MCF 10A (cell line): Measurements from ENCODE around the gene NPNT. TPM values are rescaled to one million over a fixed set of nuclear protein-coding genes. Genes with fewer than 3 reads are reported as not detected.

Experiments
- BruUV-seq: library from RNA; stranded (reverse); fragments of 400-500 nt; replicated peaks from 2 replicates; lab custom pipeline; 2021; lab: Mats Ljungman, UMichigan
- CTCF ChIA-PET: fragments of 300-600 bp; sonication (Branson Sonifier 250); formaldehyde crosslinking; extraction: SDS; loops from one replicate; lab custom pipeline; 2021; ENCODE audit warnings: antibody characterized with exemption, inconsistent platforms; lab: Yijun Ruan, JAX
- POLR2A ChIA-PET: fragments of 300-600, 350-650 bp; sonication (Branson Sonifier 250); formaldehyde crosslinking; extraction: SDS; loops from one replicate; lab custom pipeline; 2020; ENCODE audit warnings: antibody characterized with exemption, inconsistent platforms; lab: Yijun Ruan, JAX
- DNase-seq: peaks from one replicate; pipeline ENCODE4 v3.0.0-alpha.2; 2018; ENCODE audit not compliant: unreplicated experiment
- H3K27ac Mint-ChIP-seq: one replicate; pipeline ENCODE4 v1.8.0; 2022; ENCODE audit warnings: mild to moderate bottlenecking, low read depth, mixed read lengths; ENCODE audit not compliant: unreplicated experiment
- H3K27me3 Mint-ChIP-seq: one replicate; pipeline ENCODE4 v1.8.0; 2022; ENCODE audit warnings: mixed read lengths; ENCODE audit not compliant: insufficient read depth, unreplicated experiment
- H3K36me3 Mint-ChIP-seq: one replicate; pipeline ENCODE4 v1.8.0; 2022; ENCODE audit warnings: mild to moderate bottlenecking, moderate library complexity, mixed read lengths; ENCODE audit not compliant: insufficient read depth, unreplicated experiment
- H3K4me1 Mint-ChIP-seq: one replicate; pipeline ENCODE4 v1.8.0; 2022; ENCODE audit warnings: mixed read lengths; ENCODE audit not compliant: insufficient read depth, unreplicated experiment
- H3K4me3 Mint-ChIP-seq: one replicate; pipeline ENCODE4 v1.8.0; 2022; ENCODE audit warnings: mild to moderate bottlenecking, moderate library complexity, mixed read lengths; ENCODE audit not compliant: unreplicated experiment
- H3K9me3 Mint-ChIP-seq: one replicate; pipeline ENCODE4 v1.8.0; 2022; ENCODE audit warnings: mixed read lengths; ENCODE audit not compliant: unreplicated experiment
- intact Hi-C: fragments of 100-400 bp; cut with micrococcal nuclease; formaldehyde crosslinking; loops from 2 replicates; pipeline ENCODE4 v1.14.1; 2022
- total RNA-seq: library from RNA; stranded (reverse); gene quantifications from 2 replicates; pipeline ENCODE4 v1.2.3, GENCODE V29; 2022
- TF ChIP-seq, protein P1 (sequence below): fragments of 200-600 bp; IDR thresholded peaks from one replicate; pipeline ENCODE4 v1.8.0; 2022; ENCODE audit warnings: antibody characterized with exemption, mild to moderate bottlenecking; ENCODE audit not compliant: unreplicated experiment

NPNT gene
- total RNA-seq, 1 experiment from 2014 or later: 0.09 TPM

DNA sequence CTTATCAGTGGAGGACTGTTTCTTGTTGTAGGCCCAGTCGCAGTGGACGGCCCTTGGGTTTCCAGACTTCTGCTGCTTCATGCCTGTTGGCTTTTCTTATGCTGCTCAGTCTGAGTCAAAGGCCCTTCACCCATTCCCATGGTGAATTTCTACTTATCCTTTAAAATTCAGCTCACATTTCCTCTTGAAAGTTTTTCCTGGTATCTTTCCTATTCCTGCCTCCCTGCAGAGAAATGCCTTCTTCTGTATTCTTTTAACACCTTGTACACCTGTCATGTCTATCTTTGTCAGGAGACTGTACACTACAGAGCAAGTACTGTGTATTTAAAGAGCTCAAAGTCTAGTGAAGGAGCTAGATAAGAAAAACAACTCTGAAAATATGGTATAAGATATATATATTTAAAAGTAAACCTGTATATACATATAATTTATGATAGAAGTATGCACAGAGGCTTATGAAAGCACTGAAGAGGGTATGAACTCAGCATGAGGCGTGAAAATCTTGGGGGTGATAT, 22.0 kb downstream of the NPNT start:
- ChIA-PET CTCF (no interaction called here), POLR2A (no interaction called here)
- Mint-ChIP-seq H3K4me1 (peaks cover 5% of the 10 kb centered on the region), H3K27me3 (no peaks in the 10 kb centered on the region), H3K4me3 (no peak overlapping the region), H3K27ac (no peak overlapping the region), H3K36me3 (no peaks in the 10 kb centered on the region), H3K9me3 (no peaks in the 10 kb centered on the region)
- BruUV-seq: no TSS peak
- DNase-seq: no peak
- intact Hi-C loops: no loop called here
- TF ChIP-seq, protein P1, sequence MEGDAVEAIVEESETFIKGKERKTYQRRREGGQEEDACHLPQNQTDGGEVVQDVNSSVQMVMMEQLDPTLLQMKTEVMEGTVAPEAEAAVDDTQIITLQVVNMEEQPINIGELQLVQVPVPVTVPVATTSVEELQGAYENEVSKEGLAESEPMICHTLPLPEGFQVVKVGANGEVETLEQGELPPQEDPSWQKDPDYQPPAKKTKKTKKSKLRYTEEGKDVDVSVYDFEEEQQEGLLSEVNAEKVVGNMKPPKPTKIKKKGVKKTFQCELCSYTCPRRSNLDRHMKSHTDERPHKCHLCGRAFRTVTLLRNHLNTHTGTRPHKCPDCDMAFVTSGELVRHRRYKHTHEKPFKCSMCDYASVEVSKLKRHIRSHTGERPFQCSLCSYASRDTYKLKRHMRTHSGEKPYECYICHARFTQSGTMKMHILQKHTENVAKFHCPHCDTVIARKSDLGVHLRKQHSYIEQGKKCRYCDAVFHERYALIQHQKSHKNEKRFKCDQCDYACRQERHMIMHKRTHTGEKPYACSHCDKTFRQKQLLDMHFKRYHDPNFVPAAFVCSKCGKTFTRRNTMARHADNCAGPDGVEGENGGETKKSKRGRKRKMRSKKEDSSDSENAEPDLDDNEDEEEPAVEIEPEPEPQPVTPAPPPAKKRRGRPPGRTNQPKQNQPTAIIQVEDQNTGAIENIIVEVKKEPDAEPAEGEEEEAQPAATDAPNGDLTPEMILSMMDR: no peak

DNA sequence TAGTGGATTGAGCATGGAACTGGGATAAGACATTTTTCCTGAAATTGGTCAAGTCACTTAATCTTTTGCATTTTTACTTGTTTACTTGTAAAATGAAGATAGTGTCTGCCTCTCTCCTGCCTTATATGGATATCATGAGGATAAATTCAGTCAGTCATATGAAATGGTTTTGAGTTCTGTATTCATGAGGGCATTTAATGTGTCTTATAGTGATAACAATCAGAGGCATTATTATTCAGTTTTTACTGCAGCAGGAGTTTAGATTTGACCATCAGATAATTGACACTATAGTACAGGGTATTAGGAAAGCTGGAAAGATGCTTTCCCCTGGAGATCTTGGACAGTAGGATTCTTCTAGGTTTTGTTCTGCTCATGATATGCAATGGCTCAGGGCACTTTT, 26.0 kb downstream of the NPNT start:
- intact Hi-C loops: no loop called here
- TF ChIP-seq, protein P1: no peak
- Mint-ChIP-seq H3K27ac (no peak overlapping the region), H3K36me3 (no peaks in the 10 kb centered on the region), H3K4me3 (no peak overlapping the region), H3K4me1 (peaks cover 21% of the 10 kb centered on the region), H3K27me3 (no peaks in the 10 kb centered on the region), H3K9me3 (no peaks in the 10 kb centered on the region)
- ChIA-PET CTCF (no interaction called here), POLR2A (no interaction called here)
- no TSS peak for BruUV-seq
- no peak for DNase-seq

DNA sequence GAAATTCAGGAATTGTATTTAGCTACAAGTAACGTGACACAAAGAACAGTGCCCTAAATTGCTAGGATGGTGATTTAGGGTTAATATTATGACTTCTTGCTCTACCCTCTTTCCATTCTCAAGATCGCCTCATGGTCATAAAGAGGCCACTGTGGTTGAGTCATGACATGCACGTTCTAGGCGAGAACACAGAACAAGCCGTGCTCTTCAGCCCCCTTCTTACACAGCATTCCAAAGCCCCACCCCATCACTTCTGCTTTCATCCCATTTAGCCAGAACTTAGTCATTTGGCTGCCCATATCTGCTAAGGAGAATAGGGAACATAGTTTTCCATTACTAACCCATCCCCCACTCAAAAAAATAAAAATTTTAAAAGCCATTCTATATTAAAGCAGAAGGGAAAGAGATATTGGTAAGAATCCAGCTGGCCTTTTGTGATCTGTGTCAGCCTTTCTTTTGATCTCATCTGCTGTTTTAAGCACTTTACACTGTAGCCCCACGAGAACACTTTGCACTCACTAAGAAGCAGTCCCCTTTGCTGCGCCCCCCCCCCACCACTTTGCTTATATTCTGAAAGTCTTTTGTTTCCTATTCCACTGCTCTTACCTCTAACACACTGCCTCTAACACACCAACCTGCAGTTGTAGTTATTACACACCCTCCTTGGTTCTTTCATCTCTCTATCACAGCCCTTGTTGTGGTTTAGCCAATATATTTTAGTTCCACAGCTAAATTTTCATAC, 28.4 kb downstream of the NPNT start:
- CTCF ChIA-PET: interaction anchor here (0.6 kb wide), 1 partner anchor 424 kb away, joined by 3 read pairs; no protein-coding TSS in a partner anchor
- no TSS peak for BruUV-seq
- H3K36me3 Mint-ChIP-seq: no peaks in the 10 kb centered on the region

DNA sequence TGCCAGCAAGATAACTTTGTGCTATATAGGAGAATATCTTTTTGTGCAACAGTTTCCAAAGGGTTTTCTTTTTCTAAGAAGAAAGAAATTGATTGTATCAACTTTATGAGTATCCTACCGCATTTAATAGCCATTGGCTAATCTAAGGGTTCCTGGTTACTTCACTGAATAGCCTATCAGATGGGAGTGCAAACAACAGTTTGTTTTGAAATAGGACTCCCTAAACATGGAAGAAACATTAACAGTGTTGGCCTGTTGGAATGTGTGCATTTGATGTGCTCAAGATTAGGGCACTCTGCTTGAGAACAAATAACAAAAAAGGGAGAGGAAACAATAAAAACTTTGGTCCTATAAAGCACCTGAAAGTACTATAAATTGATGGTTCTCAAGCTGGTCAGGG, 29.1 kb downstream of the NPNT start:
- intact Hi-C loops: no loop called here
- no peaks in the 10 kb centered on the region for H3K27me3 Mint-ChIP-seq
- no peak overlapping the region for H3K4me3 Mint-ChIP-seq
- TF ChIP-seq, protein P1: no peak
- H3K4me1 Mint-ChIP-seq: peaks cover 21% of the 10 kb centered on the region
- BruUV-seq: no TSS peak
- peak overlapping the region; percentile 39 for H3K27ac Mint-ChIP-seq
- CTCF ChIA-PET: no interaction called here
- DNase-seq: no peak
- H3K9me3 Mint-ChIP-seq: no peaks in the 10 kb centered on the region
- POLR2A ChIA-PET: interaction anchor here (1.0 kb wide), 1 partner anchor 16 kb away, joined by 3 read pairs; no protein-coding TSS in a partner anchor
- no peaks in the 10 kb centered on the region for H3K36me3 Mint-ChIP-seq

More for the DNA sequence above, 28.4 kb downstream of the NPNT start:
- peak; percentile 43 for DNase-seq
- TF ChIP-seq, protein P1: no peak
- Mint-ChIP-seq H3K4me3 (no peak overlapping the region), H3K27me3 (no peaks in the 10 kb centered on the region), H3K27ac (peak overlapping the region; percentile 39), H3K4me1 (peaks cover 21% of the 10 kb centered on the region), H3K9me3 (no peaks in the 10 kb centered on the region)
- POLR2A ChIA-PET: interaction anchor here (1.0 kb wide), 1 partner anchor 17 kb away, joined by 3 read pairs; no protein-coding TSS in a partner anchor
- intact Hi-C loops: no loop called here
